HG03095 (cell line): ENCODE measurements around the gene PTAR1.
"Not testable (repeated sequence)": the region's sequence is repeated elsewhere in the genome, so short reads cannot be mapped to it uniquely, and the experiment has no call there.

ENCODE experiments used
- ATAC-seq: cut with Tn5 transposase; IDR thresholded peaks from one replicate; pipeline ENCODE4 v1.9.1; 2021; ENCODE audit warnings: moderate library complexity; ENCODE audit not compliant: unreplicated experiment

Gene PTAR1, protein sequence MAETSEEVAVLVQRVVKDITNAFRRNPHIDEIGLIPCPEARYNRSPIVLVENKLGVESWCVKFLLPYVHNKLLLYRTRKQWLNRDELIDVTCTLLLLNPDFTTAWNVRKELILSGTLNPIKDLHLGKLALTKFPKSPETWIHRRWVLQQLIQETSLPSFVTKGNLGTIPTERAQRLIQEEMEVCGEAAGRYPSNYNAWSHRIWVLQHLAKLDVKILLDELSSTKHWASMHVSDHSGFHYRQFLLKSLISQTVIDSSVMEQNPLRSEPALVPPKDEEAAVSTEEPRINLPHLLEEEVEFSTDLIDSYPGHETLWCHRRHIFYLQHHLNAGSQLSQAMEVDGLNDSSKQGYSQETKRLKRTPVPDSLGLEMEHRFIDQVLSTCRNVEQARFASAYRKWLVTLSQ

DNA sequence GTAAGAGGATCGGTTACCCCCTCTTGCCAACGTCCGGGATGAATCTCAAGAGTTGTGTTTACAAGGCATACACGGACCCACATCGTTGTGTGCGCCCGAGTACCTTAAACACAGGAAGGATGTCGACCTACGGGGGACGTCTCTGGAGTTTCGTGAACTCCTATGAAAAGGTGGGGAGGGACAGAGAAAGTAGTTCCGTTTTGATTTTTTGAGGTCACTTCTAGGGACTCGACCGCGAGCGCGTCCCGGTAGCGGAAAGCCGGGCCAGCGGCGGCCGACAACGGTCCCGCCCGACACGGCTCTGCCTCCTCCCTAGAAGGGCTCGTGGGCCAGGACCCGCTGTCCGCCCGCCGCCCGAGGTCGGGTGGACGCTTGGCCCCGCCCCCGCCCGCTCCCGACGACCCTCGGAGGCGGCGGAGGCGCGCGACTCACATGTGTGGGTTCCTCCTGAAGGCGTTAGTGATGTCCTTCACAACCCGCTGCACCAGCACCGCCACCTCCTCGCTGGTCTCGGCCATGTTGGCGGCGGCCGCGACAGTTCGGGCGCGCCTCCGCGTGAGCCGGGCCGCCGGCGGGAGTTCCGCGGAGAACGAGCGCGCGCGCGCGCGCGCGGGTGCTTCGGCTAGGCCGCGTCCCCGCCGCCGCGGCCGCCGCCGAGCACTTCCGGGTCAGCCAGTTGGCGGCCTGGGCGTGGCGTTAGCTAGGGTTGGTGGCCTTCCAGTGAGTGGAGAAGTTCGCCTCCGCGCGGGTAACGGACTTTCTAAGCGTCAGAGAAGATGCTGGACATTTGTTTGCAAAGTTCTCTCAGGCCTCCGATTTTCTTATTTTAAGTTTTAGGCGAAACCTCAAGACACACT lies at the start of gene PTAR1:
TSS of gene PTAR1 (minus strand) at position 591 of the 857 bp plus-strand sequence. CDS start at position 518, 73 bp downstream.
- ATAC-seq = peak; percentile 85

DNA sequence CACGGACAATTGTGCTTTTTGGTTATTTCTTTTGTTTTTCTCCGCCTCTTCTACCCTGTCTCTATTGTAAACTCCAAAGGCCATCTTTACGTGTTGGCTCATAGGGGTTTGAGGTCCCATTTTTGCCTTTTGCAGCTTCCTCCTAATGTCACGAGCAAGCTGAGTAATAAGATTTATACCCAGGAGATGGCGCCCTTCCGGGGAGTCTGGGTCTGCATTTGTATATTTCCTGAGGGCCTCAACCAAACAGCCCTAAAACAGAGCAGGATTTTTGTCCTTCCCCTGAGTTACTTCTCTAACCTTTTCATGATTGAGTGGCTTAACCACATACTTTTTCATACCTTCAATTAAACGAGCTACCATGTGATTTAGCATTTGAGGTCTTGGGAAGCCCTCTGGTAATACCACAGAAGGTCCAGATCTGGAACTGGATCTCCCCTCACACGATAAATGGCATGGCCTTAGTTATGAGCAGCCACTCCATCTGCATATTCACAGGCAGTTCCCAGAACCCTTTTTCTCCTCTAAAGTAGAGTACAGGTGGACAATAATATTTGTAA lies 49.6 kb upstream of the PTAR1 start:
- no peak for ATAC-seq

- no peak for ATAC-seq
Measured at GRCh38 chr9:69806627-69807026, 46.8 kb upstream of the PTAR1 start.

GRCh38 chr9:69805962-69806515 lies 46.2 kb upstream of the PTAR1 start:
- no peak for ATAC-seq

DNA sequence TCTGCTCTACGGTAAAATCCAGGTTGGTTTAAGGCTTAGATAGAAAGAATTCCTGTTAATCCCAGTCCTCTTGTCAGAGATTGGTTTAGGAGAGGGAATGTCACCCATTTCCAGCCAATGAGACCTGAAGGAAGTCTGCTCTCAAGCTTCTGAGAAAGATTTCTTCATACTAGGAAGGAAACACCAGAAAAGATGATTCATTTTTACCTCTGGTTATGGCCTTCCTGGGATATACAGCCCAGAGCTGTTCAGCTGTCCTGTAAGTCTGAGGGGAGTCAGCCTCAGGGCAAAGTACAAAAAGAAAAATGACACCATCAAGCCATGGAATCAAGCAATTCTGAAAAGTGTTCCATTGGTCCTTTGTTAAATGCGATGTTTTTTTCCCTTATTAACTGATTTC lies 42.2 kb upstream of the PTAR1 start:
- no peak for ATAC-seq

DNA sequence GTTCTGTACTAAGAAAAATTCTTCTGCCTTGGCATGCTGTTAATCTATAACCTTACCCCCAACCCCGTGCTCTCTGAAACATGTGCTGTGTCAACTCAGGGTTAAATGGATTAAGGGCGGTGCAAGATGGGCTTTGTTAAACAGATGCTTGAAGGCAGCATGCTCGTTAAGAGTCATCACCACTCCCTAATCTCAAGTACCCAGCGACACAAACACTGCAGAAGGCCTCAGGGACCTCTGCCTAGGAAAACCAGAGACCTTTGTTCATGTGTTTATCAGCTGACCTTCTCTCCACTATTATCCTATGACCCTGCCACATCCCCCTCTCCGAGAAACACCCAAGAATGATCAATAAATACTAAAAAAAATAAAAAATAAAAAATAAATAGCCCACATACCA lies 40.2 kb upstream of the PTAR1 start:
- ATAC-seq = not testable (repeated sequence)

- ATAC-seq = not testable (repeated sequence)
Measured at GRCh38 chr9:69799521-69799920, 39.7 kb upstream of the PTAR1 start.

DNA sequence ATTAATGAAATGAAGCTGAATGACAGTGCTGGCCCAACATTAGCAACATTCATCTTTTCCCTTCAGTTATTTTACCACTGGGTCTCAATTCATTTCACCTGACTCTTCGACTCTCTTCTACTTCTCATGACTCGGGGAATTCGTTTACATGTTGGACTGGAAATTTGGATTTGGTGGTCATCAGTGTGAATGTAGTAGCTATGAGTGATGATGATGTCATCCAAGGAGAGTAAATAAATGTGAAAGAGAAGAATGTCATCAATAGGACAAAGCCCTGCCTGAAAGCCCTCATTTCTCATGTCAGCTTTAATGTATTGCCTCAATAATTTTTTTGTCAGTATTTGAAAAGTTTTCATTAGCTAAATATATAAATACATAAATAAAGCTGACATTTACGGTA lies 38.9 kb upstream of the PTAR1 start:
- no peak for ATAC-seq

- no peak for ATAC-seq
Measured at GRCh38 chr9:69797675-69798074, 37.9 kb upstream of the PTAR1 start.

GRCh38 chr9:69794356-69794755 lies 34.5 kb upstream of the PTAR1 start:
- no peak for ATAC-seq

DNA sequence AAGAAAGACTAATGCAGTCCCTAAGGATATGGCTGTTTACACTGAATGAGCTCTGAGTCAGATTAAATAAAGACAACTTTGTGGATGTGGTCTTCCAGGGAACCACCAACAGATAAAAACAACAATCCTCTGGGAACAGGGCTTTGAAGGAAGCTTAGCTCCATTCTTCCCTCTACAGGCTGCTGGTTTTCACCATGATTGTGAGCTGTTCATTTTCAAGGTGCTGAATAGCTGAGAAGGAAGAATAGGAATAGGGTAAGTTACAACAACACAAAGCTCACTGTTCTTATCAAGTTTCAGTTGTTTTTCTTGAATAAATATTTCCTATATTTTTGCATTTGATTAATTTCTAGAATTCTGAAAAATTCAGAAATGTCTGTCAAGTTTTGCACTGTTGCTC lies 25.9 kb upstream of the PTAR1 start:
- no peak for ATAC-seq

DNA sequence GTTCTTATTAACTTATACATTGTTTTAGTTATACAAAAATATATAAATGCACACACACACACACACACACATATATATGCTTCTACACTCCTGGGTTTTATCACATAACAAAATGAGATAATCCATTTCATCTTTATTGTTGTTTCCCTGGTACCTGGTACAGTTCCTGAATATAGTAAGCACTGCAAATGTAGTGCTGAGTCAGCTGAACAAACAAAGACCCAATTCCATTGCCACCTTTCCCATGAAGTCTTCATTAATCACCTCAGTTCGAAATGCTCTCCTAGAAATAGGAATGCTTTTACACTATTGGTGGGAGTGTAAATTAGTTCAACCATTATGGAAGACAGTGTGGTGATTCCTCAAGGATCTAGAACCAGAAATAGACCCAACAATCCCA lies 13.4 kb upstream of the PTAR1 start:
- ATAC-seq = no peak

DNA sequence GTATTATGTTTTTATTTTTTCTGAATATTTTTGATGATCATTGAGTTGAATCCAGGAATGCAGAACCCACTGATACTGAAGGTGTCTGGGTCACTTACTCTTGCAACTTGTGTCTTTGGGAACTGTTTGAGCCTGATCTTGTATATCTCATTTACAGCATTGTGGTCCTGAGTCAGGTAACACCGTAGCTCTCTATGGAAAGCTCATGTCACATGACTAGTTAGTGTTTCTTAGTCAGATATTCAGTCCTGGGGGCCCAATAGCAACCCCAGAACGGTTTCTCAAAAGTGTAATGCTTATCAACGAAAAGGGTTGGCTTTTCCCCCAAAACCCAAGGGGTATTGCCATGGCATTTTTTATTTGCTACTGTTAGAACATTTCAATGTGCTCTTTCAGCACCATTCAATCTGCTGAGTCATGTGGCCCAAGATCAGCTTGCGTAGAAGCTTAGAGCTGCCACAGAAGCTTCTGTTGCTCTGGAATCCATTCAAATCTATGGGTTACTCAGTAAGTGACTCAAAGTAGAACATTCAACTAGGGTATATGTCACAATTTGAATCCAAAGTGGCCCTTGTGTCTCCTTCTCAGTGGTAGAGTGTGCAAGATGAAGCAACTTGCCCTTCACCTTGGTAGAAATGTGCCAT lies 12.1 kb upstream of the PTAR1 start:
- no peak for ATAC-seq

- no peak for ATAC-seq
Measured at GRCh38 chr9:69768716-69769115, 8.9 kb upstream of the PTAR1 start.

- no peak for ATAC-seq
Measured at GRCh38 chr9:69768101-69768500, 8.3 kb upstream of the PTAR1 start.

DNA sequence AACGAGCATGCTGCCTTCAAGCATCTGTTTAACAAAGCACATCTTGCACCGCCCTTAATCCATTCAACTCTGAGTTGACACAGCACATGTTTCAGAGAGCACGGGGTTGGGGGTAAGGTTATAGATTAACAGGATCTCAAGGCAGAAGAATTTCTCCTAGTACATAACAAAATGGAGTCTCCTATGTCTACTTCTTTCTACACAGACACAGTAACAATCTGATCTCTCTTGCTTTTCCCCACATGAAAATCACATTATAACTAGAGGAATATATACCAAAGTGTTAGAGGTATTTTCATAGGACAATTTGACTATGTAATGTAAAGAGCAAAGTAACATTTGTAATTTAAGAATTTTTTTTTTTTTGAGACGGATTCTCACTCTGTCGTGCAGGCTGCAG lies 4.1 kb upstream of the PTAR1 start:
- not testable (repeated sequence) for ATAC-seq

DNA sequence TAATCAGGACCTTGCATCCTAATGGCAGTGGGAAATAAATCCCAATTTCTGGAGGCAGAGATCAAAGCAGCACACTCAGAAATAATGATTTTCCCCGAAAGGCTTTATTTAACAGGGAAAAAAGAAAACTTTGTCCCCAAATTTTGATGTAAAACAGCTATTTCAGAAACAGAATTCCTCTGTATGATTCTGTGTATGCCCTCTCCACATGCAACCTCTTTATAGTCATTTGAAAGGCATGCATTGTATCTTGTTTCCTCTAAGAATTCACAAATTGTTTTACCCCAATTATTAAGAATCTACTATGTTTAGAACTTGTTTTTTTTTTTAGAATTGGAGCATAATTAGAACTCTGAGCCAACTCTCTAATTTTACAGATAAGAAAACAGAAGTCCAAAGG lies 2.7 kb upstream of the PTAR1 start:
- ATAC-seq = no peak

- peak; percentile 2 for ATAC-seq
Measured at GRCh38 chr9:69760278-69760610, 433 bp upstream of the PTAR1 start.

DNA sequence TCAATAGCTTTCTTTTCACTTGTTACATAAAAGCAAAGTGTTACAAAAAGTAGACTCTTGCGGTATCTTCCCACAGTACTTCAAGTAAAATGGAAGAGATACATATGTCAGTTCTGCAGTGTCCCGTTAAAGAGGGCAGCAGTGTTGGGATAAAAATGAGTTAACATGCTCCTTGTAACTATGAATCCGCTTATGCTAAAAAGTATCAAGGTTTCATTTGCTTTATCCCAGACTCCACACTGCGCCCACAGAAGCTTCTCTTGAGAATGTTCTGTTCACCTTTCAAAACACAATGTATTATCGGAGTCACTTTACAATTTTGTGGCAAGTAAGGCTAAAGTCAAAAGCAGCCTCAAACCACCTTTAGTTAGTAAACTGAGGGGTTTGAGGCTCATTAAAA lies 790 bp downstream of the PTAR1 start:
- ATAC-seq = no peak

GRCh38 chr9:69757996-69758675 lies 1.7 kb downstream of the PTAR1 start:
- no peak for ATAC-seq

DNA sequence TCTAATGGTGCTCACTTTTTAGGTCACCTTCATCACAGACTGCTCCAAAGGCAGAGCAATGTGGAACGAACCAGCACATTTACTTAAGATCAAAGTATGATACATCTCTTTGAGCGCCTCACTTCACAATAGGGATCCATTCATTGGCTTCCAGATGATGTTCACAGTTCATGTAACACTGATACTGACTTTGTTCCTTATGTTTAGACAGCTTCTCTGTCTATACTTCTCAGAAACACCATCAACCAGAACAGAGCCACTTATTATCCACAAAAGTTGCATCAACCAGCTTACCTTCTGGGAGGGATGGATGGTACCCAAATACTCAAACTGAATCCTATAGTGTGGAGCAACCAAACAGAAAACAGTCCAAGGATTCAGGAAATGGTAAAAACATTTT lies 4.6 kb downstream of the PTAR1 start:
- ATAC-seq = no peak
